ENCODE data around the gene B4GAT1. TPM values are rescaled to one million over a fixed set of nuclear protein-coding genes. Genes with fewer than 3 reads are reported as not detected.

B4GAT1 gene
- total RNA-seq, 4 donors from 2014 or later: 32.0 to 71.4 (median 50.0) TPM

GRCh38 chr11:66369073-66369894 is 21.9 kb upstream of the B4GAT1 start:
- TF ChIP-seq, protein P1, sequence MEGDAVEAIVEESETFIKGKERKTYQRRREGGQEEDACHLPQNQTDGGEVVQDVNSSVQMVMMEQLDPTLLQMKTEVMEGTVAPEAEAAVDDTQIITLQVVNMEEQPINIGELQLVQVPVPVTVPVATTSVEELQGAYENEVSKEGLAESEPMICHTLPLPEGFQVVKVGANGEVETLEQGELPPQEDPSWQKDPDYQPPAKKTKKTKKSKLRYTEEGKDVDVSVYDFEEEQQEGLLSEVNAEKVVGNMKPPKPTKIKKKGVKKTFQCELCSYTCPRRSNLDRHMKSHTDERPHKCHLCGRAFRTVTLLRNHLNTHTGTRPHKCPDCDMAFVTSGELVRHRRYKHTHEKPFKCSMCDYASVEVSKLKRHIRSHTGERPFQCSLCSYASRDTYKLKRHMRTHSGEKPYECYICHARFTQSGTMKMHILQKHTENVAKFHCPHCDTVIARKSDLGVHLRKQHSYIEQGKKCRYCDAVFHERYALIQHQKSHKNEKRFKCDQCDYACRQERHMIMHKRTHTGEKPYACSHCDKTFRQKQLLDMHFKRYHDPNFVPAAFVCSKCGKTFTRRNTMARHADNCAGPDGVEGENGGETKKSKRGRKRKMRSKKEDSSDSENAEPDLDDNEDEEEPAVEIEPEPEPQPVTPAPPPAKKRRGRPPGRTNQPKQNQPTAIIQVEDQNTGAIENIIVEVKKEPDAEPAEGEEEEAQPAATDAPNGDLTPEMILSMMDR (IDR thresholded peaks at IDR 0.05): no peak
- TF ChIP-seq POLR2A (IDR thresholded peaks at IDR 0.05; ENCODE audit: low read depth) (no peak), POLR2AphosphoS5 (IDR thresholded peaks at IDR 0.05) (no peak), EP300 (IDR thresholded peaks at IDR 0.05) (no peak)
- 90% methylated on average over 17 of the region's 25 CpGs for WGBS
- DNase-seq (ENCODE audit: extremely low spot score): no peak
- Histone ChIP-seq H3K36me3 (peaks cover 0 to 15% (median 0%) of the 10 kb centered on the region in 4 donors), H3K27me3 (peaks cover 0 to 20% (median 0%) of the 10 kb centered on the region in 4 donors), H3K4me1 (peaks cover 21 to 30% (median 26%) of the 10 kb centered on the region in 4 donors), H3K4me3 (no peak overlapping the region), H3K27ac (replicated peaks in 1 of 4) (no peak overlapping the region), H3K9me3 (no peaks in the 10 kb centered on the region)
- intact Hi-C loops (cut with DNase I): no loop called here

DNA sequence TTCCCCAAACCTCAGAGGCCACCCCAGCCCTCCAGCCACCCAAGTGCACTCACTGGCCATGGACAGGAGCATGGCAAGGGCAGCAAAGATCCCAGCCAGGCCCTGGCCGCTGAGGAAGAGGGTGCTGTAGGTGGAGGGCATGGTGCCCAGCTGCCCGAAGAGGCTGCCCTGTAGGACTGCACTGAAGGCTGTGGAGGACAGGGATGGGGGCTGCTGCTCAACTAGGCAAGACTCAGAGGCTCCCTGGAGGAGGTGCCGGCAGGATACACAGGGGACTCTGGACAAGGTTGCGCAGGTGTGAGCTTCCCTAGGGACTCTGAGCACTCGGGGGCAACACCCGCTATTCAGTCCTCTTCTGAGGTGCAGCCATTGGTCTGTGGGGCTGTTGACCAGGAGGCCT is 21.1 kb upstream of the B4GAT1 start:
- intact Hi-C loops (cut with DNase I): no loop called here
- Histone ChIP-seq H3K9me3 (no peaks in the 10 kb centered on the region), H3K27me3 (peaks cover 0 to 20% (median 0%) of the 10 kb centered on the region in 4 donors)

DNA sequence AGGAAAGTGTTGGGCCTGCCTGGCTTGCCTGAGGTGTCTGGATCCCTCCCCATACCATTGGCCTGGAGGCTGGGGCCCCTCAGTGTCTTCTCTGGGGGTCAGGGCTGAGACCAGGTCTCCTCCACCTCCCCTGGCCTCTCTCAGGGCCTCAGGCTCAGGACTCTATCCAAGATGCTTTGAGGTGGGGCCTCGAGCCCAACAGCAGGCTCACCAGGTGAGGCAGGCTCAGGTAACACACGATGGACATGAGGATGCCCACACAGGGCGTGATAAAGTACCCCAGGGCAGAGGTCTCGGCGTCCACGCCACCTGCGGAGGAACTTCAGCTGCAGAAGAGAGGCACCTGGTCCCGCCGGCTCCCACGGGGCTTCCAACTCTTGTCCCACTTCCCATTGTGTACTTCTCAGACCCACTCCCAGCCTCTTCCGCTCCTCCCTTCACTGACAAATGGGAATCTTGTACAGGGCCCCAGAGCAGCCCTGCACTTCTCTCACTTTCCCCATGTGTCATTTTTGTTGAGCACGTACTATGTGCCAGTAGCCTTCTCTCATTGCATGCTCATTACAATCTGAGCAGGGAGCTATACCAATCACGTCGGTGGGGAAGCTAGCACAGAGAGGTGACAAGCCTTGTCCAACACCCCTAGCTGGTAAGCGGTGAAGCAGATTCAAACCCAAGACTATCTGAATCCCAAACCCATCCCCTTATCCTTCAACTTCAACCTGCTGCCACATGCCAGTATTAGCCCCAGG is 20.3 kb upstream of the B4GAT1 start:
- H3K4me3 ChIP-seq: no peak overlapping the region
- peaks cover 0 to 20% (median 0%) of the 10 kb centered on the region in 4 donors for H3K27me3 ChIP-seq
- peaks cover 21 to 30% (median 27%) of the 10 kb centered on the region in 4 donors for H3K4me1 ChIP-seq
- no peaks in the 10 kb centered on the region for H3K9me3 ChIP-seq
- WGBS: 85% methylated on average over 12 of the region's 15 CpGs
- no peak overlapping the region for H3K27ac ChIP-seq (replicated peaks in 1 of 4)
- TF ChIP-seq POLR2A (IDR thresholded peaks at IDR 0.05; ENCODE audit: low read depth) (no peak), POLR2AphosphoS5 (IDR thresholded peaks at IDR 0.05) (no peak), EP300 (IDR thresholded peaks at IDR 0.05) (no peak)
- TF ChIP-seq, protein P1 (IDR thresholded peaks at IDR 0.05): no peak
- intact Hi-C loops (cut with DNase I): no loop called here
- H3K36me3 ChIP-seq: peaks cover 0 to 15% (median 0%) of the 10 kb centered on the region in 4 donors
- no peak for DNase-seq (ENCODE audit: extremely low spot score)

More for the DNA sequence above, 21.1 kb upstream of the B4GAT1 start:
- no peak for DNase-seq (ENCODE audit: extremely low spot score)
- Histone ChIP-seq H3K4me1 (peaks cover 21 to 30% (median 26%) of the 10 kb centered on the region in 4 donors), H3K4me3 (no peak overlapping the region), H3K27ac (replicated peaks in 1 of 4) (no peak overlapping the region), H3K36me3 (peaks cover 0 to 15% (median 0%) of the 10 kb centered on the region in 4 donors)
- 95% methylated on average over 4 of the region's 6 CpGs for WGBS
- no peak for TF ChIP-seq POLR2AphosphoS5 (IDR thresholded peaks at IDR 0.05)
- TF ChIP-seq, protein P1 (IDR thresholded peaks at IDR 0.05): no peak
- TF ChIP-seq POLR2A (IDR thresholded peaks at IDR 0.05; ENCODE audit: low read depth): no peak
- TF ChIP-seq EP300 (IDR thresholded peaks at IDR 0.05): no peak

- H3K9me3 ChIP-seq: no peaks in the 10 kb centered on the region
- 95% methylated on average over 7 of the region's 8 CpGs for WGBS
- no peak overlapping the region for H3K27ac ChIP-seq (replicated peaks in 1 of 4)
- H3K4me1 ChIP-seq: peaks cover 13 to 22% (median 19%) of the 10 kb centered on the region in 4 donors
- TF ChIP-seq POLR2AphosphoS5 (IDR thresholded peaks at IDR 0.05): no peak
- no peak for TF ChIP-seq POLR2A (IDR thresholded peaks at IDR 0.05; ENCODE audit: low read depth)
- TF ChIP-seq EP300 (IDR thresholded peaks at IDR 0.05): no peak
- TF ChIP-seq, protein P1 (IDR thresholded peaks at IDR 0.05): no peak
- intact Hi-C loops (cut with DNase I): no loop called here
- H3K4me3 ChIP-seq: no peak overlapping the region
- DNase-seq (ENCODE audit: extremely low spot score): no peak
- peaks cover 0 to 15% (median 0%) of the 10 kb centered on the region in 4 donors for H3K36me3 ChIP-seq
- peaks cover 0 to 12% (median 0%) of the 10 kb centered on the region in 4 donors for H3K27me3 ChIP-seq
Measured at GRCh38 chr11:66366844-66367477, 19.5 kb upstream of the B4GAT1 start.

Measured in esophagus muscularis mucosa (tissue), 4 donors.